ENCODE measurements around the gene SEZ6.

GRCh38 chr17:28956112-28956511, 49.7 kb downstream of the SEZ6 start:
- no peak for TF ChIP-seq CTCF (IDR thresholded peaks at IDR 0.05)
- no peak for TF ChIP-seq EZH2 (IDR thresholded peaks at IDR 0.05; ENCODE audit: borderline replicate concordance, insufficient read depth, low read depth, low read length, poor library complexity, severe bottlenecking)
